ENCODE data around the gene NTPCR.

- TF ChIP-seq CTCF (IDR thresholded peaks at IDR 0.05) (no peak), POLR2A (IDR thresholded peaks at IDR 0.05) (no peak)
Measured at GRCh38 chr1:233027046-233027445, 76.6 kb downstream of the NTPCR start.
